Measurements from ENCODE around the gene DEF6. TPM values are rescaled to one million over a fixed set of nuclear protein-coding genes. Genes with fewer than 3 reads are reported as not detected.
A peak's percentile ranks its signal among the peaks of the same experiment; 100 is the strongest.

DEF6 gene
- total and polyA plus RNA-seq, 2 of the 8 experiments (the other 6 are each of a cell fraction or from before 2014, with no cell fraction given) = 3.3 to 4.1 TPM

GRCh38 chr6:35342258-35343091 lies 44.9 kb downstream of the DEF6 start, which contains the start of gene PPARD:
PPARD (plus strand) TSS chr6:35342558; CDS start chr6:35411088, 68,530 bp downstream.
- H3K79me2 ChIP-seq (ENCODE audit: control insufficient read depth in 1 of 2, insufficient read depth in 2 of 2, low read length in 2 of 2) = peaks cover 0 to 10% of the 10 kb centered on the region in 2 experiments; a peak in 2 of 4 replicates
- H2BK20ac ChIP-seq (ENCODE audit: low read length) = no peak within 1 kb of the TSS
- ChIA-PET POLR2A (ENCODE audit: partially characterized antibody) (interaction anchor here (0.5 to 2.3 kb wide), 13 partner anchors 12 to 142 kb away, joined by 3 to 11 read pairs (median 3); partner anchors contain the start of genes DEF6 and RPL10A), CTCF (ENCODE audit: partially characterized antibody) (interaction anchor here (0.7 to 7.0 kb wide), 33 partner anchors 10 to 454 kb away, joined by 3 to 140 read pairs (median 5); partner anchors contain the start of genes DEF6, FANCE and RPL10A)
- no peak within 1 kb of the TSS for H3K4ac ChIP-seq (replicated peaks; ENCODE audit: insufficient read length, low read depth, low read length)
- DNase-seq (ENCODE audit: low read depth in 1 of 2, low spot score in 2 of 2) (peak; percentile 82 to 100), FAIRE-seq (no peak)
- H2BK120ac ChIP-seq (replicated peaks; ENCODE audit: low read depth, low read length) = no peak within 1 kb of the TSS
- H3K9me3 ChIP-seq (ENCODE audit: insufficient read depth in 2 of 2, low read depth in 1 of 2, low read length in 1 of 2) = no peaks in the 10 kb centered on the region
- peak within 1 kb of the TSS; percentile 60 to 82 (median 70) for H3K9ac ChIP-seq (replicated peaks in 1 of 4; ENCODE audit: extremely low read depth in 1 of 4, low read depth in 3 of 4, low read length in 3 of 4)
- H2BK12ac ChIP-seq (ENCODE audit: low read depth, low read length) = no peak within 1 kb of the TSS
- no peaks in the 10 kb centered on the region for H3K36me3 ChIP-seq (ENCODE audit: control insufficient read depth in 2 of 4, insufficient read depth in 4 of 4, low read length in 3 of 4)
- no peak within 1 kb of the TSS for H3K56ac ChIP-seq (replicated peaks; ENCODE audit: insufficient read length, low read depth, low read length)
- peaks cover 0 to 3% of the 10 kb centered on the region in 2 experiments for H4K20me1 ChIP-seq (replicated peaks in 1 of 2; ENCODE audit: control insufficient read depth in 1 of 2, insufficient read depth in 2 of 2, low read length in 2 of 2)
- peak within 1 kb of the TSS; percentile 73; the same call in 1 of the 2 replicates for H4K8ac ChIP-seq (ENCODE audit: extremely low read depth, insufficient read depth, low read length)
- peaks cover 12% of the 10 kb centered on the region; the same call in 1 of the 2 replicates for H3K79me1 ChIP-seq (ENCODE audit: low read depth, low read length)
- no peak within 1 kb of the TSS for H2BK5ac ChIP-seq (ENCODE audit: low read depth, low read length)
- peaks cover 0 to 7% (median 1%) of the 10 kb centered on the region in 4 experiments; a peak in 3 of 7 replicates for H3K4me1 ChIP-seq (replicated peaks in 1 of 4; ENCODE audit: control insufficient read depth in 3 of 4, insufficient read depth in 4 of 4, low read length in 3 of 4)
- peak within 1 kb of the TSS; percentile 1; the same call in 1 of the 2 replicates for H2AFZ ChIP-seq (ENCODE audit: low read length)
- H3K27me3 ChIP-seq (replicated peaks in 1 of 4; ENCODE audit: control insufficient read depth in 3 of 4, extremely low read depth in 1 of 4, insufficient read depth in 3 of 4, low read length in 3 of 4) = no peaks in the 10 kb centered on the region
- H2AK5ac ChIP-seq (ENCODE audit: low read depth, low read length) = 0 out of 2 replicates have a peak within 1 kb of the TSS, but pooled peaks have one; percentile 65
- no peak within 1 kb of the TSS for H3K27ac ChIP-seq (ENCODE audit: low read depth, low read length)
- no peak within 1 kb of the TSS for H3K14ac ChIP-seq (ENCODE audit: insufficient read length)
- H3K23me2 ChIP-seq (ENCODE audit: low read depth, low read length) = peaks cover 7% of the 10 kb centered on the region
- H3K18ac ChIP-seq (ENCODE audit: extremely low read depth, low read length) = no peak within 1 kb of the TSS
- H4K91ac ChIP-seq (replicated peaks; ENCODE audit: insufficient read length, low read length) = no peak within 1 kb of the TSS
- peak within 1 kb of the TSS; percentile 38 to 77 (median 62) for H3K4me3 ChIP-seq (ENCODE audit: extremely low read depth in 1 of 4, insufficient read depth in 2 of 4, low read depth in 3 of 4, low read length in 4 of 4)
- H3K4me2 ChIP-seq (ENCODE audit: insufficient read depth in 1 of 2, low read depth in 2 of 2, low read length in 2 of 2) = peak within 1 kb of the TSS; percentile 79 to 95
- H4K5ac ChIP-seq (ENCODE audit: insufficient read length, low read depth, low read length) = no peak within 1 kb of the TSS
- H2BK15ac ChIP-seq (ENCODE audit: low read length) = peak within 1 kb of the TSS; percentile 61; the same call in 1 of the 2 replicates
- H3K23ac ChIP-seq (ENCODE audit: insufficient read length) = no peak within 1 kb of the TSS
- WGBS, 2 experiments (ENCODE audit: extremely low coverage in 1 of 2, insufficient coverage in 1 of 2, insufficient read length in 1 of 2, insufficient replicate concordance in 2 of 2, low coverage in 1 of 2, low lambda C conversion rate in 2 of 2, missing lambda C conversion rate in 1 of 2) = 2% methylated on average over 33 of the region's 77 CpGs; no CpG with 5 or more reads in 1 of the 2 experiments
- TF ChIP-seq CBX5 (IDR thresholded peaks at IDR 0.05; ENCODE audit: low read depth, low read length) = no peak
- no peak for TF ChIP-seq TEAD4 (IDR thresholded peaks at IDR 0.05; ENCODE audit: low read depth, low read length)
- no peak for TF ChIP-seq RNF2 (IDR thresholded peaks at IDR 0.05; ENCODE audit: borderline replicate concordance, low read depth, low read length, missing control alignments, poor library complexity, severe bottlenecking)
- no peak for TF ChIP-seq YY1 (IDR thresholded peaks at IDR 0.05; ENCODE audit: low read depth, low read length)
- no peak for TF ChIP-seq SIX5 (IDR thresholded peaks at IDR 0.05; ENCODE audit: low read depth, low read length)
- TF ChIP-seq CREB1 (IDR thresholded peaks at IDR 0.05) = peak; percentile 88
- TF ChIP-seq NRF1 (IDR thresholded peaks at IDR 0.05; ENCODE audit: low read depth, low read length) = no peak
- no peak for TF ChIP-seq TAF7 (optimal IDR thresholded peaks at IDR 0.05; ENCODE audit: borderline replicate concordance, low read depth, low read length)
- TF ChIP-seq SAP30 (IDR thresholded peaks at IDR 0.05; ENCODE audit: insufficient read depth, insufficient replicate concordance, low read length) = no peak
- TF ChIP-seq EP300 (IDR thresholded peaks at IDR 0.05; ENCODE audit: borderline replicate concordance in 1 of 2, low read depth in 2 of 2, low read length in 2 of 2) = no peak
- no peak for TF ChIP-seq BCL11A (IDR thresholded peaks at IDR 0.05; ENCODE audit: low read depth in 2 of 2, low read length in 2 of 2)
